ENCODE data around the gene COL7A1. TPM values are rescaled to one million over a fixed set of nuclear protein-coding genes. Genes with fewer than 3 reads are reported as not detected.

COL7A1 gene
- total RNA-seq, 1 experiment from 2014 or later: 22.9 TPM

DNA sequence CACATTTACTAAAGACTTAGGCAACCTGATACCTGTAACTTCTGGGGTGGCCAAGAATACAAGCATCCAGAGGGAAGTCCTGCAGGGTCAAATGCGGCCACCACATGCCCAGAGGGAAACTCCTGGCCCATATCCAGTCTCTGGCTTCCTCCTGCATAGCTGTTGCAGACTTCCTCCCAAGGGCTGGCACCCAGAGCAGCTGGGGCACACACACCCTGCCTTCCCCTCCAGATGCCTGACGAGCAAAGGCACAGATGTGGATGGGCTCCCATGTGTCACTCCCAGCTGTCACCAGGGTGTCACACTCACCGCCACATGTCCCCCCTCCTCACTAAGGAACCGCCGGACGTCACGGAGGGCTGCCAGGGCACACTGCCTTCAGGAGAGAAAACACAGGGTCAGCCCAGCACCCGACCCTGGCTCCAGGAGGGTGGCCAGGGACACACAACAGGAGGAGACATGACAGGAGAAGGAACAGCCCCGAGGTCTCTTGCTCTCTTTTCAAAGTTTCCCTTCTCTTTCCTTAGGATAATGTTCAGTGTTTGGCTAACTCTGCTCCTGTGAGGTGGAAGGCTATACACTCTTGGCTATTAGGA, 51.8 kb downstream of the COL7A1 start:
- H2BK120ac ChIP-seq (ENCODE audit: low read depth, low read length, poor library complexity, severe bottlenecking): no peak overlapping the region
- Mint-ChIP-seq H3K4me3 (no peak overlapping the region), H3K27me3 (ENCODE audit: low read depth) (no peaks in the 10 kb centered on the region), H3K9me3 (no peaks in the 10 kb centered on the region), H3K4me1 (no peaks in the 10 kb centered on the region), H3K27ac (peak overlapping the region in 2 of 3 experiments; percentile 38 to 76; a peak in 3 of 7 replicates), H3K36me3 (ENCODE audit: insufficient read depth in 1 of 3, low read depth in 3 of 3) (peaks cover 14 to 68% (median 55%) of the 10 kb centered on the region in 3 experiments)
- no peak overlapping the region for H2BK15ac ChIP-seq (ENCODE audit: low read depth, low read length)
- H3K27ac ChIP-seq (ENCODE audit: insufficient read length, low read depth, low read length): no peak overlapping the region
- H2BK20ac ChIP-seq (ENCODE audit: low read depth, low read length, poor library complexity, severe bottlenecking): no peak overlapping the region
- no peaks in the 10 kb centered on the region for H4K20me1 ChIP-seq (ENCODE audit: control insufficient read depth, insufficient read depth, insufficient read length)
- no peak overlapping the region for H2BK5ac ChIP-seq (ENCODE audit: insufficient read length, low read length)
- no peak overlapping the region for H4K8ac ChIP-seq (replicated peaks; ENCODE audit: insufficient read length, low read depth, low read length)
- no peak overlapping the region for H3K23ac ChIP-seq (ENCODE audit: insufficient read length, low read depth, low read length)
- no peak overlapping the region for H3K9ac ChIP-seq (ENCODE audit: extremely low read depth, insufficient read length, low read length)
- H4K5ac ChIP-seq (ENCODE audit: insufficient read length, low read depth, low read length): no peak overlapping the region
- no peak overlapping the region for H3K18ac ChIP-seq (ENCODE audit: insufficient read length, low read depth, low read length)
- H3K4ac ChIP-seq (ENCODE audit: low read depth, low read length): no peak overlapping the region
- H3K4me1 ChIP-seq (ENCODE audit: insufficient read depth, low read length): no peaks in the 10 kb centered on the region
- H3K79me1 ChIP-seq (ENCODE audit: insufficient read depth, low read depth, low read length, poor library complexity, severe bottlenecking): no peaks in the 10 kb centered on the region
- no peak overlapping the region for H3K14ac ChIP-seq (ENCODE audit: insufficient read depth, low read length)
- no peak overlapping the region for H2BK12ac ChIP-seq (ENCODE audit: insufficient read length, low read depth, low read length)
- TF ChIP-seq, protein P1, sequence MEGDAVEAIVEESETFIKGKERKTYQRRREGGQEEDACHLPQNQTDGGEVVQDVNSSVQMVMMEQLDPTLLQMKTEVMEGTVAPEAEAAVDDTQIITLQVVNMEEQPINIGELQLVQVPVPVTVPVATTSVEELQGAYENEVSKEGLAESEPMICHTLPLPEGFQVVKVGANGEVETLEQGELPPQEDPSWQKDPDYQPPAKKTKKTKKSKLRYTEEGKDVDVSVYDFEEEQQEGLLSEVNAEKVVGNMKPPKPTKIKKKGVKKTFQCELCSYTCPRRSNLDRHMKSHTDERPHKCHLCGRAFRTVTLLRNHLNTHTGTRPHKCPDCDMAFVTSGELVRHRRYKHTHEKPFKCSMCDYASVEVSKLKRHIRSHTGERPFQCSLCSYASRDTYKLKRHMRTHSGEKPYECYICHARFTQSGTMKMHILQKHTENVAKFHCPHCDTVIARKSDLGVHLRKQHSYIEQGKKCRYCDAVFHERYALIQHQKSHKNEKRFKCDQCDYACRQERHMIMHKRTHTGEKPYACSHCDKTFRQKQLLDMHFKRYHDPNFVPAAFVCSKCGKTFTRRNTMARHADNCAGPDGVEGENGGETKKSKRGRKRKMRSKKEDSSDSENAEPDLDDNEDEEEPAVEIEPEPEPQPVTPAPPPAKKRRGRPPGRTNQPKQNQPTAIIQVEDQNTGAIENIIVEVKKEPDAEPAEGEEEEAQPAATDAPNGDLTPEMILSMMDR (conservative IDR thresholded peaks at IDR 0.05): no peak
- no peak overlapping the region for H3K4me2 ChIP-seq (ENCODE audit: insufficient read depth, insufficient read length, low read length)
- no peak overlapping the region for H3T11ph ChIP-seq (ENCODE audit: low read length)
- H3K79me2 ChIP-seq (ENCODE audit: insufficient read depth, low read length): no peaks in the 10 kb centered on the region
- no peak overlapping the region for H3K56ac ChIP-seq (ENCODE audit: insufficient read length, low read depth, low read length)
- H4K91ac ChIP-seq (ENCODE audit: insufficient read length, low read depth, low read length): no peak overlapping the region
- H3K27me3 ChIP-seq (ENCODE audit: insufficient read depth, low read length): no peaks in the 10 kb centered on the region
- DNase-seq: peak; percentile 22
- H3K23me2 ChIP-seq (ENCODE audit: insufficient read length, low read depth, low read length, poor library complexity, severe bottlenecking): no peaks in the 10 kb centered on the region
- H2AFZ ChIP-seq (ENCODE audit: low read length): no peak overlapping the region
- H3K9me3 ChIP-seq (ENCODE audit: control insufficient read depth, low read depth, low read length): no peaks in the 10 kb centered on the region
- no peak overlapping the region for H2AK5ac ChIP-seq (ENCODE audit: insufficient read length, low read length)
- WGBS (ENCODE audit: extremely low coverage, insufficient read length, low lambda C conversion rate): no CpG with 5 or more reads among the region's 9 CpGs

Data from H9 (cell line).